HG03064 (cell line): ENCODE results near the gene DCANP1.

Experiments used
- ATAC-seq: cut with Tn5 transposase; IDR thresholded peaks from one replicate; pipeline ENCODE4 v1.9.1; 2021; ENCODE audit warnings: low read depth; ENCODE audit not compliant: unreplicated experiment

DCANP1 gene

DNA sequence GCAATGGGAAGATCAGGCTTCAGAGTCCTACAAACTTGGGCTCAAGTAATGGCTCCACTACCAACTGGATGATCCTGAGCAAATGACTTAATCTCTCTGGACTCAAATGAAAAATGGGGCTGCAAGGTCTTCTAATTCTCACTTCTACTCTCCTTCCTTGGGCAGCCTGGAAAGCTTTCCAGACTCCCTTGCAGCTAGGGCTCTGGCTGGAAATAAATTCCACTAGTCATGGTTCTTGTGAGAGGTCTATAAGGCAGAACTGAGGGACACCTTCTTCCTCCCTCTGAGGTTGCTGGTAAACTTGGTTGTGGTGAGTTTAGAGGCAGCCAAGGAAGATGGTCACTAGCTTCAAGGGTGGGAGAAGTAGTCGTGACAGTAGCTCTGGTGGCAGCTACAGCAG is 18.6 kb downstream of the DCANP1 start:
- ATAC-seq = no peak

DNA sequence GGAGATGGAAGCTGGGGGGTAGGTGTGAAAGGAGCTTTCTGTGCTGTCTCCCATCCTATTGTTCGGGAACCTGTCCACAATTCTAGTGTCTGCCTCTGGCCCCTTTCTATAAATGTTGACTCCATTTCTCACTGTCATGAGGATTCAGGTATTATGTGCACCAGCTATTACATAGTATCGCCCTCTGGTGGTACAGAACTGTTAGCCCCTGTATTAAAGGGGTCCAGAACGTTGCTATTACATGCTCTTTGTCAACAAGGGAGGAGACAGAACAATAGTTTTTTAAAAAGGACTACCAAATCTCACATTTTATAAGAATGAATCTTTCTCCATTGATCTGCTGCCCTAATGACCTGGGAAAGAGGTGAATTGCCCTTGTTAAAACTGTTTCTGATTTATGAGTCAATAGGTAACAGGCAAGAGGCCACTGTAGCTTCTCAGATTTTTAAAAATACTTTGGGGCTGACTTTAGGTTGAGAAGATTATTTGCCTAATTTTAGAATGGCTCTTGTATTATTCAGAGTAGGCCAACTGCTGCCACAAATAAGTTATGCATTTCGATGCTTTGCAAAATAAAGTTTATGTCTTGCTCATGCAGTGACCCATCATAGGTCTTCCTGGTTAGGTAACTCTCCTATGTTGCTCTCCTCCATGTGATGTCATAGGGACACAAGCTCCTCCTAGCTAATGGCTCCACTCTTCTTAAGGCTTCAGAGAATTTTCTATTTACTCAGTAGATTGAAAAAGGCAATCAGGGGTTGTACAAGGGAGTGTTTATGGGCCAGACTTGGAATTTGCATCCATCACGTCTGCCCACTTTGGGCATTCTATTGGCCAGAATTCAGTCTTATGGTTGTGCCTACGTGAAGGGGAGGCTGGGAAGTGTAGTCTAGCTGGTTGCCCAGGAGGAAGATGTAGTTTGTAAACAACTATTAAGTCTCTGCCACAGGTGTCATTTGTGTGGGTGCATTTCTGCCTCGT is 20.8 kb downstream of the DCANP1 start:
- no peak for ATAC-seq

GRCh38 chr5:135425641-135426040 is 21.5 kb downstream of the DCANP1 start:
- no peak for ATAC-seq

DNA sequence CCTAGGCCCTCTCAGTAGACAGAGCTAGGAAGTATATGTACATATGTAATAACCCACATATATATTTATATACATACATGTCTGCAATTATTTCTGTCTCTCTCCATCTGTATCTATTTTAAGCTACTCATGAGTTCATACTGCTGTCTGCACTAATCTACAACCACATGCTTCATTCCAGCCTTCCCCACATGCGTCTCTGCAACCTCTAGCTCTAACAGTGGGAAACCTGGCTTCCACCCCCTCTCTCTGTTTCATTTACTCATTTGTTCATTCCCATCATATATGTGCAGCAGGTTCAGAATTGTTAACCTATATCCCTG is 23.3 kb downstream of the DCANP1 start:
- ATAC-seq = no peak

- no peak for ATAC-seq
Observed at GRCh38 chr5:135423146-135423845, 23.9 kb downstream of the DCANP1 start.

GRCh38 chr5:135422419-135422818 is 24.7 kb downstream of the DCANP1 start:
- ATAC-seq = no peak

DNA sequence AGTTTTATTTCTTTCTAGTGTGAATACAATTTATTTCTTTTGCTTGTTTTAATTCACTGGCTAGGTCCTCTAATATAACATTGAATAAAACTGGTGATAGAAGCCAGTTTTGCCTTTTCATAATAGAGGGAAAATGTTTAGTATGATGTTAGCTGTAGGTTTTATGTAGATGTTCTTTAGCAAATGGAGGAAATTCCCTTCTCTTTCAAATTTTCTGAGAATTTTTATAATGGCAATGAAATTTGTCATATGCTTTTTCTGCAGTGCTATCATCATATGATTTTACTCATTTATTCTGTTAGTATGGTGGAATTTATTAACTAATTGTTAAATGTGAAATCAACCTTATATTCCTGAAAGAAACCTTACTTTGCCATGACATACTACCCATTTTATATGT is 30.1 kb downstream of the DCANP1 start:
- no peak for ATAC-seq

DNA sequence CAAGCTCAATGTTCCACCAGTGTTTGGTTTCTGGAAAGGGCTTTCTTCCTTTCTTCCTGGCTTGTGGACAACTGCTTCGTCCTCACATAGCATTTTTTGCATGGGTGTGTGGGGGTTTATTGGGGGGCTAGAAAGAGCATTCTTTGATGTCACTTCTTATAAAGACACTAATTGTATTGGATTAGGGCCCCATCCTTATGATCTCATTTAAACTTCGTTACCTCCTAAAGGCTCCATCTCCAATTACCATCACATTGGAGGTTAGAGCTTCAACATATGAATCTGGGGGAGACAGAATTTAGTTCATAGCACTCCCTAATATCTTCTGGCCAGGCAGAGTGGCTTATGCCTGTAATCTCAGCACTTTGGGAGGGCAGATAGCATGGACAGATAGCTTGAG is 42.1 kb downstream of the DCANP1 start:
- no peak for ATAC-seq

DNA sequence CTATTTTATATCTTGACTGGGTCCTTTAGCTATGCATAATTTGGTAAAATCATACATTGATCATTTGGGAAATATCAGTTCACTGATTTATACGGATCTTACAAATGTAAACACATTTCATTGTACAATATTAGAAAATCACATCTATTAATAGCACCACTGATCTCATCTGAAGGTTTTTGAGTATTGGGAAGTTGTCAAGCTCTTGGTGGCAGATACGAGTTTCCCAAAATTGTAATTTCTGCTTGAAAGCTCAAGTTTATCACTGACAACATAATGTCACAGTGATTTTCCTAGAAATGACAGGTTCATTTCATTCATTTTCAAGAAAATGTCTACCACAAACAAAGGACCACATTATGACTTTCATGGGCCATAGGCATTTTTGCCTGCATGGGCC is 45.1 kb downstream of the DCANP1 start:
- ATAC-seq = no peak

DNA sequence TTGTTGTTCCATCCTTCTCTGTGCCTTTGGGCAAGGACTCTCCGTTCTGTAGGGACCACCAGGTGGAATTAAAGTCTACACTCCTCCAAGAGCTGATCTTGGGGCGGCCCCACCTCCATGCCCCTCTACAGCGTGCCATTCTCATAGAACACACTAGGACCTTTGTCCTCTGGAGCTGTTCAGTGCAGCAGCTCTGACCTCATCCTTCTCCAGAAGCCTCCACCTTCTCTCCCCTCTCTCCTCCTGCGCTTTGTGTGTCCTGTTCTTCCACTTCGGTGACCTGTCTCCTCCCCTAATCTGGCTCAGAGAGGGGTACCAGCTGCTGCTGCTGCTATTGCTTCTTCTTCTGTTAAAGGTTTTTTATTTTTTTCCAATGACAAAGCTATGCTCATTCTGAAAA is 46.3 kb downstream of the DCANP1 start:
- ATAC-seq = no peak

DNA sequence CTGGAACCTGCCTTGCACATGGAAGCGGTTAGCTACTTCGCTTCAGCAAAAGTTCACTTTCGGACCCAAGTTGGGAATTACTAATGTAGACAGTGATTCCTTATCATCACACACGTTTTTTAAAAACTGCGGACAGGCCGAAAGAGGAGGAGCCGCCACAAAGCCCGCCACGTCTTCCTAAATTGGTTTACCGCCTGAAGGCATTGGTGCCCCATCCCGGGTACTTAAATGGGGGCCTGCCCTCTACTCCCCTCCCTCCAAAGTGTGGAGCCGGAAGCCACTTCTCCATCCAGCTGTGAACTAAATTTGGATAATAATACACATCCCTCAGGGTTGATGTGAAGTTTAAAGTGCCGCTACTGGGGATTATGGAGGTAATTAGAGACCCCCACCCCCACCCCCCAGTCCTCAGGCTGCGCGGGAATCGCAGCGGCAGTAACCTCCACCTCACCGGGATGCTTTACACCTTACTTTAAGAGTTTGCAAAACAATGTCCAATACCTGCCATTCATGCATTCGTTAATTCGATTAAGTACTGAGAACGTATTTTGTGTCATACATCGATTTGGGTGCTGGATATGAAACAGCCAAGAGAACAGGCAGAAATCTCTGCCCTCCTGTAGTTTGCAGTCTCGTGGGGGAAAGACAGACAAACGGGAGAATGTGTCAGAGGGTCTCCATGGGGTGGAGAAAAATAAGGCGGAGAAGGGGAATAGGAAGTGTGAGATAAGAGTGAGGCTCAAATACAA is 47.2 kb downstream of the DCANP1 start:
- no peak for ATAC-seq

DNA sequence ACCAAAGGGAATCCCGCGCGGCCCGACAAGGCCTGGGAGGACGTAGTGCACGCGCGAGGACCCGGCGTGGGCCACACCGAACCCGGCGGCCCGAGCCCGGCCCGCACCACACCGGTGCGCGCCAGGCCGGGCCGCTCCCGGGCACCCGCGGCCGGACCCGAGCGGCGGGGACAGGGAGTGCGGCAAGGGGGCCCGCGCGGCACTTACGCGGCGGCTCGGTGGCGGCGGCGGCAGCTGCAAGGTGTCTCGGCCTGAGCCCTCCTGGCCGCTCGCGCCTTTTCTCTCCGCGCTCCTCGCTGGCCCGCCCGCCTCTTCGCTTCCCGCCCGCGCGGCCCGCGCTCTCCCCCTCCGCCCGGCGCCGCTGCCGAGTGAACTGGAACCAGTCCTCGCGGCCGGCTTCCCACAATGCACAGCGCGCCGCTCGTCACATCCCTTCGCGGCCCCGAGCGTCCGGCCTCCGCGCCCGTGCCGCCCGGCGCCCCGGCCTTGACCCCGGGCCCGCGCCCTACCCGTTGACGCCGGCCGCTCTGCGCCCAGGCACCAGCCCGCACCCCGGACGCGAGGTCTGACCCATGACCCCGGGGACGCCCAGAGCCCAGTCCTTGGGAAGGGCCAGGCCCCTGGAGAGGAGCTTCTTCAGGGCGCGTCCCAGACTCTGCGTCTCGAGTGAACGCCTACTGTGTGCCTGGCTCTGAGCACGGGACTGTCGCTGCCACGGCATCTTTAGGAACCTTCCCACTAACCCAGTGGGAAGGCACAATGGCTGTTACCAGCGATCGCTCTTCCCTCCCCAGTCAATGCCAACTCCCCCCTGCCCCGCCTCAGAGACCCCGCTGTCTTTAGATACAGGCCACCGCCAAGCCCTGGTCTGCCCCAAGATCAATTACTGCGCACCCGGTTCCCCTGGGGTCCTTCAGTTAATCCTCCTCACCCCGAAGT is 48.0 kb downstream of the DCANP1 start, which contains the start of gene MACROH2A1:
TSS of gene MACROH2A1 (minus strand) at position 377 of the 939 bp plus-strand sequence. CDS start 10,138 bp downstream, outside the sequence.
- peak; percentile 82 for ATAC-seq

DNA sequence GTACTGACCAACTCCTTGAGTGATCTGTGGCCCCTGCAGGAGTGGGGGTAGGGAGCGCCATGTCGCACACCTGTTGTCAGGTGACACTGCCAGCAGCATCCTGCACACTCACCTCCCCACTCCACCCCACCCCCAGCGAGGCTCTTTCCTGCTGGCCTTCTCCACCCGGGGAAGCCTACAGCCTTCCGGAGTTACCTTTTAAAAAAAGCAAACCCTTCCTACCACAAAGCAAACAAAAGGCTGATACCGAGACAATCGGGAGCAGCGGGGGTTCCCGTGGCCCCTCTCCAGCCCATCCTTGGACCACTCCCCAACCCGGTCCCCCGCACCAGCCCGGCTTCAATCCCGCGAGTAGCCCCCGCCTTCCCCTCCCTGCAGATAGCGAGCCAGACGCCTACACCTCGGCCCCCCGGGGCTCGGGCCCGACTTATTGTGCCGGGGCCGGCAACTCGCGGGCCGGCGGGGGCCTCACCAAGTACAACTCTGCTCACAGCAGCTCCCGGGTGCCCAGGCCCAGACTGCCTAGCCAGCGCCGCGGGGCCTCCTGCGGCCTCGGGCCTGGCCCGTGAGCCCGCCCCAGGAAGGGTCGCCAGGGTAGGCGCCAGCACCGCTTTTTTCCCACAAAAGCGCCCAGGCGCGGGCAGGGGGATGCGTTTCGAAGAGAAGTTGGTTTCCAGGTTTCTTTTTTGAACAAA is 48.8 kb downstream of the DCANP1 start:
- ATAC-seq = no peak

- no peak for ATAC-seq
Observed at GRCh38 chr5:135397084-135397483, 50.1 kb downstream of the DCANP1 start.

DNA sequence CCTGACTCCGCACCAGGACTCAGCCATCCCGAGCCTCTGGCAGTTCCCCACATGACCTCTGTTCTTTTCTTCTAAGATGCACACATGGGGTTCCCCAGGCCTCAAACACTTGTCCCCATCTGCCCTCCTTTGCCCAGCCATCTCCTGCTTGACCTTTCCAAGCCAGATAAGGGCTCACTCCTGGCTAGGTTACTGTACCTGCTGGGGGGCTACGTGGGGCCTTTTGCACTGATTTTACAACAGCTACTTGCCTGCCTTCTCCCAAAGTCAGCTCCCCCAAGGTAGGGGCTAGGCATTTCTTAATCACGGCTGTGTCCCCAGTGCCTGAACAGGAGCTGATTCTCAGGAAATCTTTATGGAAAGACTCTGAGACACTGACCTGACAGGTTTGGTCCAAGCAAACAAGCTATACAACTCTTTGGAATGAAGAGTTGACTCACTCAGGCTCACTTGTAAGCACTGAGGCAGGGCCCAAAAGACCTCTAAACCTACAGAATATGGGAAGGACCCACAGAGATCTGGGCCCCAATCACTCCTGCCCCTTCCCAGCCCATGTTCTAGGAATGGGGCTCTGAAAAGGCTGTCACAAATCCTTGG is 50.6 kb downstream of the DCANP1 start:
- ATAC-seq = no peak

- ATAC-seq = no peak
Observed at GRCh38 chr5:135395866-135396265, 51.3 kb downstream of the DCANP1 start.

DNA sequence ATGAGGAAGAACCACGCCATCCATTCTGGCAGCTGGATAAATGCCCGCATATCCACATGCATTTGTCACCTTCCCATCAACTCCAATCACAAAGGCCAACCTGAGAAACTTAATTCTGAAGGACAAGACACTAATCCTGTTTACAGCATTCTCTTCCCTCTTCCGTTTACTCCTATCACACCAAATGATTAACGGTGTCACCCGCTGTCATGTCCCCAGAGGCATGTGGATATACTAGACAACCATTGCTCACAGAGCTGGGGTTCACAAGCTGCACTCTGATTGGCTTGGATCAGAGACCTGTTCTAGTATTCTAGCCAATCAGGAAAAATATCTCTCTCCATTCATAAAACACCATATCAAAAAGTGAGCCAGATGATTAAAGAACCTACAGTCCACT is 51.7 kb downstream of the DCANP1 start:
- no peak for ATAC-seq
